ENCODE measurements around the gene ZACN. TPM values are rescaled to one million over a fixed set of nuclear protein-coding genes. Genes with fewer than 3 reads are reported as not detected.

Gene ZACN
- total RNA-seq, 1 experiment from 2014 or later: 0.09 TPM

DNA sequence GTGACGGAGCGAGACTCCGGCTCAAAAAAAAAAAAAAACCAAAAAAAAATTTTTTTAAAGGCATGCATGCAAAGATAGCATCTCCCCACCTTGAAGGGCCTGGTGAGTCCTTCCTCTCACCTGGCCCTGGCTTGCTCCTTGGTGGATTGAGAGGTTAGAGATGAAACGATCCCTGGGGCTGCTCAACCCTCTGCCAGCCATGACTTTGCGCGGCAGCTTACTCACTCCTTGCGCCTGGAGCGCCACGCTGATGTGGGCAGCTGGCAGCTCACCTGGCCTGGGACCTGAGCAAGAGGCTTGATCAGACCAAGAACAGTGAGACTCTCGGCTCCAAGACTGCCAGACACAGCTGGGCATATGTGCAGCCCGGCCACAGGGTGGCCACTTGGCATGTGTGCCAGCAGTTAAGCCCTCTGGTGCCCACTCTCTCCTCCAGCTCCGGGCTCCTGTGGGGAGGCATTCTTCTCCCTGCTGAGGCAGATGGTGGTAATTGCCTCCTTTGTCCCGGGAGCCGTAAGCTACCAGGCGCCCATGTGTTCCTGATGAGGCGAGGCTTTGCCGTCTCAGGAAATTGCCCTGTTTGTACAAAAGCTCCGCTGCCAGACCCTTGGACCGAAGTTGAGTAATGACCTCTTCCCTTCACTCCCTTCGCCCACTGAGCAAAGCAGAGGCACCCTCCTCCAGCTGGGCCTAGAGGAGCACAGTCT lies 46.8 kb upstream of the ZACN start:
- Mint-ChIP-seq H3K4me1 (peaks cover 26 to 27% of the 10 kb centered on the region in 2 experiments), H3K9me3 (no peaks in the 10 kb centered on the region; a peak in 1 of 5 replicates), H3K4me3 (no peak overlapping the region), H3K27me3 (ENCODE audit: low read depth) (no peaks in the 10 kb centered on the region), H3K27ac (no peak overlapping the region), H3K36me3 (ENCODE audit: insufficient read depth in 1 of 3, low read depth in 3 of 3) (peaks cover 0 to 2% (median 0%) of the 10 kb centered on the region in 3 experiments; a peak in 2 of 7 replicates)
- no peak overlapping the region for H2BK12ac ChIP-seq (ENCODE audit: insufficient read length, low read depth, low read length)
- no peaks in the 10 kb centered on the region for H3K79me2 ChIP-seq (ENCODE audit: insufficient read depth, low read length)
- TF ChIP-seq, protein P1, sequence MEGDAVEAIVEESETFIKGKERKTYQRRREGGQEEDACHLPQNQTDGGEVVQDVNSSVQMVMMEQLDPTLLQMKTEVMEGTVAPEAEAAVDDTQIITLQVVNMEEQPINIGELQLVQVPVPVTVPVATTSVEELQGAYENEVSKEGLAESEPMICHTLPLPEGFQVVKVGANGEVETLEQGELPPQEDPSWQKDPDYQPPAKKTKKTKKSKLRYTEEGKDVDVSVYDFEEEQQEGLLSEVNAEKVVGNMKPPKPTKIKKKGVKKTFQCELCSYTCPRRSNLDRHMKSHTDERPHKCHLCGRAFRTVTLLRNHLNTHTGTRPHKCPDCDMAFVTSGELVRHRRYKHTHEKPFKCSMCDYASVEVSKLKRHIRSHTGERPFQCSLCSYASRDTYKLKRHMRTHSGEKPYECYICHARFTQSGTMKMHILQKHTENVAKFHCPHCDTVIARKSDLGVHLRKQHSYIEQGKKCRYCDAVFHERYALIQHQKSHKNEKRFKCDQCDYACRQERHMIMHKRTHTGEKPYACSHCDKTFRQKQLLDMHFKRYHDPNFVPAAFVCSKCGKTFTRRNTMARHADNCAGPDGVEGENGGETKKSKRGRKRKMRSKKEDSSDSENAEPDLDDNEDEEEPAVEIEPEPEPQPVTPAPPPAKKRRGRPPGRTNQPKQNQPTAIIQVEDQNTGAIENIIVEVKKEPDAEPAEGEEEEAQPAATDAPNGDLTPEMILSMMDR (conservative IDR thresholded peaks at IDR 0.05): peak; percentile 12; the same call in 1 of the 3 replicates
- no peak overlapping the region for H3K18ac ChIP-seq (ENCODE audit: insufficient read length, low read depth, low read length)
- H4K8ac ChIP-seq (replicated peaks; ENCODE audit: insufficient read length, low read depth, low read length): no peak overlapping the region
- H2BK120ac ChIP-seq (ENCODE audit: low read depth, low read length, poor library complexity, severe bottlenecking): no peak overlapping the region
- peaks cover 2% of the 10 kb centered on the region; the same call in 1 of the 2 replicates for H3K4me1 ChIP-seq (ENCODE audit: insufficient read depth, low read length)
- no peak overlapping the region for H3K23ac ChIP-seq (ENCODE audit: insufficient read length, low read depth, low read length)
- H3K9ac ChIP-seq (ENCODE audit: extremely low read depth, insufficient read length, low read length): no peak overlapping the region
- H4K5ac ChIP-seq (ENCODE audit: insufficient read length, low read depth, low read length): no peak overlapping the region
- no peak overlapping the region for H2AFZ ChIP-seq (ENCODE audit: low read length)
- no peak overlapping the region for H2AK5ac ChIP-seq (ENCODE audit: insufficient read length, low read length)
- H3K27ac ChIP-seq (ENCODE audit: insufficient read length, low read depth, low read length): no peak overlapping the region
- no peak overlapping the region for H3K4ac ChIP-seq (ENCODE audit: low read depth, low read length)
- H3K14ac ChIP-seq (ENCODE audit: insufficient read depth, low read length): no peak overlapping the region
- no peak overlapping the region for H3T11ph ChIP-seq (ENCODE audit: low read length)
- H3K27me3 ChIP-seq (ENCODE audit: insufficient read depth, low read length): no peaks in the 10 kb centered on the region
- no peak overlapping the region for H2BK15ac ChIP-seq (ENCODE audit: low read depth, low read length)
- H4K20me1 ChIP-seq (ENCODE audit: control insufficient read depth, insufficient read depth, insufficient read length): no peaks in the 10 kb centered on the region
- H3K23me2 ChIP-seq (ENCODE audit: insufficient read length, low read depth, low read length, poor library complexity, severe bottlenecking): no peaks in the 10 kb centered on the region
- H3K4me2 ChIP-seq (ENCODE audit: insufficient read depth, insufficient read length, low read length): no peak overlapping the region
- H4K91ac ChIP-seq (ENCODE audit: insufficient read length, low read depth, low read length): no peak overlapping the region
- no peak for DNase-seq
- H3K56ac ChIP-seq (ENCODE audit: insufficient read length, low read depth, low read length): no peak overlapping the region
- H2BK5ac ChIP-seq (ENCODE audit: insufficient read length, low read length): no peak overlapping the region
- WGBS (ENCODE audit: extremely low coverage, insufficient read length, low lambda C conversion rate): no CpG with 5 or more reads among the region's 20 CpGs
- H3K9me3 ChIP-seq (ENCODE audit: control insufficient read depth, low read depth, low read length): no peaks in the 10 kb centered on the region
- no peaks in the 10 kb centered on the region for H3K79me1 ChIP-seq (ENCODE audit: insufficient read depth, low read depth, low read length, poor library complexity, severe bottlenecking)
- no peak overlapping the region for H2BK20ac ChIP-seq (ENCODE audit: low read depth, low read length, poor library complexity, severe bottlenecking)
